CD4-positive, alpha-beta T cell (primary cell): ENCODE measurements around the gene PLTP. TPM values are rescaled to one million over a fixed set of nuclear protein-coding genes. Genes with fewer than 3 reads are reported as not detected.
"Not testable (repeated sequence)": the region's sequence is repeated elsewhere in the genome, so short reads cannot be mapped to it uniquely, and the experiment has no call there.

Experiments used
- ATAC-seq: fragments of 200-7000 bp; cut with Tn5 transposase; one replicate; pipeline ENCODE4 v1.10.0; 2022; ENCODE audit warnings: mild to moderate bottlenecking; ENCODE audit not compliant: poor library complexity
- CTCF ChIA-PET: fragments of 350-600 bp; sonication (Branson Sonifier 250); formaldehyde crosslinking; loops from one replicate; lab custom pipeline; 2021; ENCODE audit warnings: antibody characterized with exemption, inconsistent platforms; lab: Charles Lee
- POLR2A ChIA-PET: fragments of 350-600 bp; sonication (Branson Sonifier 250); formaldehyde crosslinking; loops from one replicate; lab custom pipeline; 2021; ENCODE audit warnings: antibody characterized with exemption, inconsistent platforms; lab: Charles Lee
- DNase-seq, 14 experiments: peaks; one replicate each; pipeline ENCODE4 v3.0.0-alpha.2; 2013 to 2020; ENCODE audit warnings: mixed read lengths in 2 of 14
- H3K27ac ChIP-seq, 2 donors: one replicate each; pipeline versions ENCODE4 v1.5.1 to v1.7.0; 2013; ENCODE audit warnings: low read length in 2 of 2, low read depth in 1 of 2, mild to moderate bottlenecking in 1 of 2
- H3K27me3 ChIP-seq, 2 experiments: 1 replicate in 1 of 2; 2 replicates in 1 of 2; pipeline versions ENCODE4 v1.6.1 to v1.7.0; 2013; ENCODE audit warnings: low read length in 2 of 2, control low read depth in 1 of 2, mild to moderate bottlenecking in 1 of 2, moderate library complexity in 1 of 2; ENCODE audit not compliant: insufficient read depth in 2 of 2, control insufficient read depth in 1 of 2
- H3K36me3 ChIP-seq: one replicate; pipeline ENCODE4 v1.6.1; 2013; ENCODE audit warnings: low read length, control low read depth; ENCODE audit not compliant: insufficient read depth
- H3K4me1 ChIP-seq: one replicate; pipeline ENCODE4 v1.6.1; 2013; ENCODE audit warnings: low read length, control low read depth; ENCODE audit not compliant: insufficient read depth
- H3K4me3 ChIP-seq: one replicate; pipeline ENCODE4 v1.5.1; 2013; ENCODE audit warnings: mild to moderate bottlenecking, low read length, moderate library complexity
- H3K9me3 ChIP-seq, 2 experiments: 1 replicate in 1 of 2; 2 replicates in 1 of 2; pipeline versions ENCODE4 v1.6.1 to v1.7.0; 2013; ENCODE audit warnings: low read length in 2 of 2, mild to moderate bottlenecking in 2 of 2, control low read depth in 1 of 2, moderate library complexity in 1 of 2; ENCODE audit not compliant: control insufficient read depth in 1 of 2, insufficient read depth in 1 of 2
- H3K27ac Mint-ChIP-seq: one replicate; pipeline ENCODE4 v1.8.0; 2020; ENCODE audit warnings: mixed read lengths
- H3K27me3 Mint-ChIP-seq: one replicate; pipeline ENCODE4 v1.8.0; 2021; ENCODE audit warnings: mixed read lengths
- H3K36me3 Mint-ChIP-seq: one replicate; pipeline ENCODE4 v1.8.0; 2021; ENCODE audit warnings: low read depth, mixed read lengths
- H3K4me1 Mint-ChIP-seq: one replicate; pipeline ENCODE4 v1.8.0; 2021; ENCODE audit warnings: low read depth, mixed read lengths
- H3K4me3 Mint-ChIP-seq: one replicate; pipeline ENCODE4 v1.8.0; 2020; ENCODE audit warnings: mild to moderate bottlenecking, mixed read lengths
- H3K9me3 Mint-ChIP-seq: one replicate; pipeline ENCODE4 v1.8.0; 2020; ENCODE audit warnings: mixed read lengths
- CTCF ChIP-seq: fragments of 200-600 bp; IDR thresholded peaks from one replicate; pipeline ENCODE4 v1.8.0; 2022; ENCODE audit warnings: antibody characterized with exemption, mild to moderate bottlenecking
- intact Hi-C, 2 experiments: fragments of 100-400 bp; cut with DNase I in 1 of 2; cut with micrococcal nuclease in 1 of 2; formaldehyde crosslinking; loops; one replicate each; pipeline versions ENCODE4 v1.15.1 to v1.9.0; 2023 to 2025; cut with DNase I, micrococcal nuclease
- total RNA-seq, 174 experiments: library from RNA in 2 of 174; stranded (reverse) in 2 of 174; gene quantifications; one replicate each; pipeline ENCODE4 v1.2.3 and lab custom pipeline; 2021 to 2026

The PLTP gene
- total RNA-seq, 2 experiments from 2014 or later: not detected

- TF ChIP-seq CTCF: no peak
- H3K9me3 Mint-ChIP-seq: no peaks in the 10 kb centered on the region
- no peaks in the 10 kb centered on the region for H3K36me3 Mint-ChIP-seq
- no peak for DNase-seq
- POLR2A ChIA-PET: interaction anchor here (2.1 kb wide), 1 partner anchor 29 kb away, joined by 10 read pairs; the partner anchor contains the start of gene PCIF1
- Histone ChIP-seq H3K36me3 (no peaks in the 10 kb centered on the region), H3K27me3 (no peaks in the 10 kb centered on the region), H3K27ac (no peak overlapping the region), H3K9me3 (no peaks in the 10 kb centered on the region), H3K4me3 (no peak overlapping the region), H3K4me1 (peaks cover 3% of the 10 kb centered on the region)
- no peak for ATAC-seq
- CTCF ChIA-PET: no interaction called here
- H3K4me3 Mint-ChIP-seq: no peak overlapping the region
- intact Hi-C loops: no loop called here
- H3K27me3 Mint-ChIP-seq: no peaks in the 10 kb centered on the region
- no peak overlapping the region for H3K27ac Mint-ChIP-seq
- H3K4me1 Mint-ChIP-seq: peaks cover 2% of the 10 kb centered on the region
Measured at GRCh38 chr20:45905505-45906079, 6.4 kb downstream of the PLTP start.

- Mint-ChIP-seq H3K36me3 (no peaks in the 10 kb centered on the region), H3K4me3 (no peak overlapping the region), H3K4me1 (no peaks in the 10 kb centered on the region), H3K9me3 (no peaks in the 10 kb centered on the region), H3K27ac (no peak overlapping the region), H3K27me3 (no peaks in the 10 kb centered on the region)
- Histone ChIP-seq H3K27me3 (no peaks in the 10 kb centered on the region), H3K4me1 (no peaks in the 10 kb centered on the region), H3K36me3 (no peaks in the 10 kb centered on the region), H3K9me3 (no peaks in the 10 kb centered on the region), H3K4me3 (no peak overlapping the region), H3K27ac (no peak overlapping the region)
- intact Hi-C loops: no loop called here
- ChIA-PET POLR2A (interaction anchor here (0.8 to 2.1 kb wide), 2 partner anchors 12 to 29 kb away, joined by 3 to 10 read pairs; partner anchors contain the start of gene PCIF1), CTCF (interaction anchor here (0.6 kb wide), 1 partner anchor 84 kb away, joined by 3 read pairs; no protein-coding TSS in a partner anchor)
- ATAC-seq: no peak
- no peak for TF ChIP-seq CTCF
- no peak for DNase-seq
Measured at GRCh38 chr20:45904583-45905504, 7.1 kb downstream of the PLTP start.

GRCh38 chr20:45902199-45902701 lies 9.7 kb downstream of the PLTP start:
- intact Hi-C loops: no loop called here
- H3K9me3 Mint-ChIP-seq: no peaks in the 10 kb centered on the region
- no peak overlapping the region for H3K4me3 Mint-ChIP-seq

GRCh38 chr20:45901332-45901731 lies 10.6 kb downstream of the PLTP start:
- CTCF ChIA-PET: interaction anchor here (1.0 kb wide), 1 partner anchor 11 kb away, joined by 3 read pairs; the partner anchor contains the start of gene NEURL2
- H3K27ac Mint-ChIP-seq, H3K4me3 ChIP-seq, H3K4me1 ChIP-seq, POLR2A ChIA-PET, H3K9me3 Mint-ChIP-seq, H3K27me3 Mint-ChIP-seq, H3K4me1 Mint-ChIP-seq, H3K4me3 Mint-ChIP-seq, DNase-seq, intact Hi-C loops, H3K27me3 ChIP-seq, H3K27ac ChIP-seq, H3K9me3 ChIP-seq, ATAC-seq: not testable (repeated sequence)
- H3K36me3 ChIP-seq: peaks cover 21% of the 10 kb centered on the region
- peaks cover 22% of the 10 kb centered on the region for H3K36me3 Mint-ChIP-seq

More at GRCh38 chr20:45902199-45902701, 9.7 kb downstream of the PLTP start:
- DNase-seq: no peak
- Mint-ChIP-seq H3K4me1 (no peaks in the 10 kb centered on the region), H3K36me3 (peaks cover 18% of the 10 kb centered on the region), H3K27ac (no peak overlapping the region), H3K27me3 (no peaks in the 10 kb centered on the region)
- no peaks in the 10 kb centered on the region for H3K9me3 ChIP-seq
- ChIA-PET POLR2A (no interaction called here), CTCF (interaction anchor here (1.0 kb wide), 1 partner anchor 12 kb away, joined by 3 read pairs; the partner anchor contains the start of gene NEURL2)
- TF ChIP-seq CTCF: no peak
- no peak for ATAC-seq
- no peaks in the 10 kb centered on the region for H3K27me3 ChIP-seq
- H3K36me3 ChIP-seq: peaks cover 13% of the 10 kb centered on the region
- no peak overlapping the region for H3K27ac ChIP-seq
- no peaks in the 10 kb centered on the region for H3K4me1 ChIP-seq
- H3K4me3 ChIP-seq: no peak overlapping the region
